Measurements from ENCODE around the gene AVPR1B. TPM values are rescaled to one million over a fixed set of nuclear protein-coding genes. Genes with fewer than 3 reads are reported as not detected.

The AVPR1B gene
- total and polyA plus RNA-seq, 2 donors (not counting 3 experiments of a cell fraction or from before 2014, with no cell fraction given): not detected

- no peak overlapping the region for H3K27ac ChIP-seq (ENCODE audit: insufficient read depth, low read depth, low read length)
- ChIA-PET POLR2A (no interaction called here), CTCF (interaction anchor here (1.2 to 6.9 kb wide), 8 partner anchors 9 to 191 kb away, joined by 3 to 319 read pairs (median 11); partner anchors contain the start of gene AVPR1B)
- no peak overlapping the region for H3K9ac ChIP-seq (replicated peaks; ENCODE audit: extremely low read depth, insufficient read depth, low read length)
- H3K4me2 ChIP-seq (ENCODE audit: insufficient read depth, low read length): no peak overlapping the region
- DNase-seq (ENCODE audit: low read depth, low spot score): no peak
- TF ChIP-seq POLR2AphosphoS5 (IDR thresholded peaks at IDR 0.05; ENCODE audit: insufficient read depth, low read depth, low read length) (no peak), EZH2 (IDR thresholded peaks at IDR 0.05; ENCODE audit: borderline replicate concordance, low read depth, low read length, severe bottlenecking) (no peak), MAX (IDR thresholded peaks at IDR 0.05; ENCODE audit: insufficient read depth, insufficient read length) (no peak), MYC (IDR thresholded peaks at IDR 0.05; ENCODE audit: low read depth, low read length) (no peak), POLR2A (IDR thresholded peaks at IDR 0.05; ENCODE audit: low read depth, low read length) (no peak), JUN (IDR thresholded peaks at IDR 0.05; ENCODE audit: borderline replicate concordance, insufficient read depth, insufficient read length, low read depth) (no peak), FOS (IDR thresholded peaks at IDR 0.05; ENCODE audit: borderline replicate concordance, insufficient read depth, low read length) (no peak), GATA2 (IDR thresholded peaks at IDR 0.05; ENCODE audit: insufficient read depth, insufficient read length, low read depth, low read length) (no peak), CTCF (IDR thresholded peaks at IDR 0.05; ENCODE audit: extremely low read depth in 1 of 2, insufficient read depth in 1 of 2, low read depth in 1 of 2, low read length in 2 of 2) (no peak)
- intact Hi-C loops (cut with micrococcal nuclease): loop anchor here (5.0 kb wide), 1 partner anchor 316 kb away; no protein-coding TSS in a partner anchor
- H3K27me3 ChIP-seq (ENCODE audit: control insufficient read depth in 2 of 2, insufficient read depth in 2 of 2, low read length in 2 of 2): no peaks in the 10 kb centered on the region
- FAIRE-seq: no peak
- H3K36me3 ChIP-seq (ENCODE audit: control insufficient read depth in 2 of 2, extremely low read depth in 1 of 2, insufficient read depth in 2 of 2, low read length in 2 of 2): no peaks in the 10 kb centered on the region
- H3K4me3 ChIP-seq (replicated peaks in 1 of 3; ENCODE audit: insufficient read depth in 1 of 3, low read depth in 1 of 3, low read length in 3 of 3): no peak overlapping the region
- H3K9me3 ChIP-seq (replicated peaks; ENCODE audit: control insufficient read depth, insufficient read depth, low read length): no peaks in the 10 kb centered on the region
- no peaks in the 10 kb centered on the region for H3K79me2 ChIP-seq (ENCODE audit: control insufficient read depth, insufficient read depth, low read length)
- no peaks in the 10 kb centered on the region for H4K20me1 ChIP-seq (replicated peaks; ENCODE audit: control insufficient read depth, extremely low read depth, insufficient read depth, low read length)
- H2AFZ ChIP-seq (ENCODE audit: low read depth, low read length): no peak overlapping the region
- dilution Hi-C loops (cut with MboI; ENCODE audit: extremely low pct_ligation_motif_present, low sequenced_read_pairs): loop anchor here (25.0 kb wide), 1 partner anchor 121 kb away; no protein-coding TSS in a partner anchor
- H3K4me1 ChIP-seq (ENCODE audit: control insufficient read depth, extremely low read depth, insufficient read depth, low read length): peaks cover 5% of the 10 kb centered on the region
- H3K9me1 ChIP-seq (replicated peaks; ENCODE audit: control insufficient read depth, extremely low read depth, insufficient read depth, low read length): no peaks in the 10 kb centered on the region
- BruUV-seq (replicated peaks): no TSS peak
These were observed 8.6 kb downstream of the AVPR1B start for GRCh38 chr1:206108635-206109034.

All from endothelial cell of umbilical vein (primary cell).